ENCODE measurements around the gene CASKIN2.

Gene CASKIN2

GRCh38 chr17:75515496-75516254 lies at the start of gene CASKIN2:
Gene CASKIN2 (minus strand): TSS chr17:75515537. CDS start chr17:75513804, 1,733 bp downstream.
- peak within 1 kb of the TSS; percentile 73 for H3K9ac ChIP-seq (ENCODE audit: low read length)
- H2AFZ ChIP-seq (ENCODE audit: low read depth, low read length) = peak within 1 kb of the TSS; percentile 78
- no peaks in the 10 kb centered on the region for H3K9me3 ChIP-seq (ENCODE audit: insufficient read depth, low read length)
- H3K4me1 ChIP-seq (ENCODE audit: low read length) = peaks cover 25% of the 10 kb centered on the region
- H3K27me3 ChIP-seq (ENCODE audit: low read depth, low read length) = no peaks in the 10 kb centered on the region
- H3K36me3 ChIP-seq (replicated peaks; ENCODE audit: low read depth, low read length) = peaks cover 7% of the 10 kb centered on the region
- H3K4me3 ChIP-seq (ENCODE audit: low read length) = peak within 1 kb of the TSS; percentile 89
- H3K4me2 ChIP-seq (ENCODE audit: low read length) = peak within 1 kb of the TSS; percentile 90
- peak within 1 kb of the TSS; percentile 48 for H3K27ac ChIP-seq (ENCODE audit: low read length)
- peaks cover 6% of the 10 kb centered on the region; the same call in 1 of the 2 replicates for H4K20me1 ChIP-seq (ENCODE audit: insufficient read depth, low read length)
- peaks cover 8% of the 10 kb centered on the region for H3K79me2 ChIP-seq (ENCODE audit: low read length)
- TF ChIP-seq CTCF (IDR thresholded peaks at IDR 0.05; ENCODE audit: low read depth, low read length) (peak; percentile 96), EZH2phosphoT487 (IDR thresholded peaks at IDR 0.05; ENCODE audit: low read depth) (no peak)

GRCh38 chr17:75565066-75565465 lies 49.7 kb upstream of the CASKIN2 start:
- H3K9me3 ChIP-seq (ENCODE audit: insufficient read depth, low read length) = no peaks in the 10 kb centered on the region
- no peaks in the 10 kb centered on the region for H3K79me2 ChIP-seq (ENCODE audit: low read length)
- no peaks in the 10 kb centered on the region for H3K36me3 ChIP-seq (replicated peaks; ENCODE audit: low read depth, low read length)
- no peaks in the 10 kb centered on the region for H3K27me3 ChIP-seq (ENCODE audit: low read depth, low read length)
- H4K20me1 ChIP-seq (ENCODE audit: insufficient read depth, low read length) = no peaks in the 10 kb centered on the region
- H3K4me2 ChIP-seq (ENCODE audit: low read length) = no peak overlapping the region
- H3K9ac ChIP-seq (ENCODE audit: low read length) = no peak overlapping the region
- H3K4me3 ChIP-seq (ENCODE audit: low read length) = no peak overlapping the region
- H2AFZ ChIP-seq (ENCODE audit: low read depth, low read length) = no peak overlapping the region
- peaks cover 10% of the 10 kb centered on the region for H3K4me1 ChIP-seq (ENCODE audit: low read length)
- no peak overlapping the region for H3K27ac ChIP-seq (ENCODE audit: low read length)
- TF ChIP-seq EZH2phosphoT487 (IDR thresholded peaks at IDR 0.05; ENCODE audit: low read depth) = no peak
- TF ChIP-seq CTCF (IDR thresholded peaks at IDR 0.05; ENCODE audit: low read depth, low read length) = no peak

DNA sequence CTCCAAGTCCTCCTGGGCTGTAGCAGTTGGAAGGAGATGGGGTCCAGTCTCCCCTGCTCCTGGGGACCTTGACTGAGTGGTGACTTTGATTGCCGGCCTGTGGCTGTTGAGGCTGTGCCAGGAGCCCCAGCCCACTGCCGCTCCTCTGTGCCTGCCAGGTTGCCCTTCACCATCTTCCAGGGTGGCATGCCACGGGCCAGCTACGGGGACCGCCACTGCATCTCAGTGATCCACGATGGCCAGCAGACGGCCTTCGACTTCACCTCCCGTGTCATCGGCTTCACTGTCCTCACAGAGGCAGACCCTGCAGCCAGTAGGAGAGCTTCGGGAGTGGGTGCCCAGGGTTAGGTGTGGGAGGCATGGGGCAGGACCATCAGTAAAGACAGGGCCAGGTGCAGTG lies 48.9 kb upstream of the CASKIN2 start:
- Histone ChIP-seq H3K27me3 (ENCODE audit: low read depth, low read length) (no peaks in the 10 kb centered on the region), H3K4me3 (ENCODE audit: low read length) (no peak overlapping the region), H3K9ac (ENCODE audit: low read length) (no peak overlapping the region), H3K4me1 (ENCODE audit: low read length) (peaks cover 10% of the 10 kb centered on the region), H4K20me1 (ENCODE audit: insufficient read depth, low read length) (no peaks in the 10 kb centered on the region), H3K36me3 (replicated peaks; ENCODE audit: low read depth, low read length) (no peaks in the 10 kb centered on the region), H3K27ac (ENCODE audit: low read length) (no peak overlapping the region), H3K4me2 (ENCODE audit: low read length) (no peak overlapping the region), H3K79me2 (ENCODE audit: low read length) (no peaks in the 10 kb centered on the region), H2AFZ (ENCODE audit: low read depth, low read length) (no peak overlapping the region), H3K9me3 (ENCODE audit: insufficient read depth, low read length) (no peaks in the 10 kb centered on the region)
- TF ChIP-seq EZH2phosphoT487 (IDR thresholded peaks at IDR 0.05; ENCODE audit: low read depth) (no peak), CTCF (IDR thresholded peaks at IDR 0.05; ENCODE audit: low read depth, low read length) (no peak)

GRCh38 chr17:75563063-75563758 lies 47.9 kb upstream of the CASKIN2 start:
- no peak overlapping the region for H3K9ac ChIP-seq (ENCODE audit: low read length)
- H3K36me3 ChIP-seq (replicated peaks; ENCODE audit: low read depth, low read length) = no peaks in the 10 kb centered on the region
- no peak overlapping the region for H2AFZ ChIP-seq (ENCODE audit: low read depth, low read length)
- no peak overlapping the region for H3K4me3 ChIP-seq (ENCODE audit: low read length)
- H3K79me2 ChIP-seq (ENCODE audit: low read length) = no peaks in the 10 kb centered on the region
- no peaks in the 10 kb centered on the region for H4K20me1 ChIP-seq (ENCODE audit: insufficient read depth, low read length)
- TF ChIP-seq EZH2phosphoT487 (IDR thresholded peaks at IDR 0.05; ENCODE audit: low read depth) (no peak), CTCF (IDR thresholded peaks at IDR 0.05; ENCODE audit: low read depth, low read length) (no peak)
- H3K27ac ChIP-seq (ENCODE audit: low read length) = no peak overlapping the region
- H3K4me2 ChIP-seq (ENCODE audit: low read length) = no peak overlapping the region
- H3K4me1 ChIP-seq (ENCODE audit: low read length) = peaks cover 10% of the 10 kb centered on the region
- H3K27me3 ChIP-seq (ENCODE audit: low read depth, low read length) = no peaks in the 10 kb centered on the region
- H3K9me3 ChIP-seq (ENCODE audit: insufficient read depth, low read length) = no peaks in the 10 kb centered on the region

All from OCI-LY3 (cell line).